CD1c-positive myeloid dendritic cell (primary cell): ENCODE measurements around the gene XYLB.
A peak's percentile ranks its signal among the peaks of the same experiment; 100 is the strongest.

Source experiments
- DNase-seq: peaks from one replicate; pipeline ENCODE4 v3.0.0-alpha.2; 2016; ENCODE audit errors: extremely low spot score

XYLB gene

DNA sequence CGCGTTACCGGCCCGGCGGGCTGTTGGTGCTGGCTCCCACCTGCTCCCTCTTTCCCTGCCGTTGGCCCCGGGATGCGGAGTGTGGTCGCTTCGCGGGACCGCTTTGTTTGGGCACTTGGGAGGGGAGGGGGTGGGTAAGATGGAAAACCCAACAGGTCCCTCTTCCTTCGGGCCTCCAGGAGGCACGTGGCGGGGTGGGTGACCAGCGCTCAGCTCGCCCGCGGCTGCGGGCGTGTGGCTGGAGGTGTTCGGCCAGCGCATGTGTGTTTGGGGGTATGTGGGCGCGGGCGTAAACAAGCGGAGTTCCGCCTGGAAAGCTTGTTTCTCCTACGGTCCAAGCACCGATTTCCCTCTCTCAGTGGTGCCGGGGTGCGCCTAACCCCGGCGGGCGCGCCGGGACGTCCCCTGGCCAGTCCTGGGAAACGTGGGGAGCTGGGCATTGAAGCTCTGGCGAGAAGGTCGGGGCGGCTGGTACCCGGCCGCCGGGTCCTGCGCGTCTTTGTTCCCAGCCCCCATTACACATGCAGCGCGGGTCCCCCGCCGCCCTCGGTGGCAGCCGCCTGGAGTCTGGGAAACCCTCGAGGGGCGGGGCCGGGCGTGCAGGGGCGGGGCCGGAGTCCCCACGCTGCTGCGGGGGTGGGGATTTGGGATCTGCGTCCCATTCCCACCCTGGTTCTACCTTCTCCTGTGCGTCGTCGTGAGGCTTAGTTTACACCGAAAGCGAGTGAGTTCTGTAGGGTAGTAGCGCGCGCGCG, 108.5 kb downstream of the XYLB start:
- peak; percentile 31 for DNase-seq

GRCh38 chr3:38455639-38456430, 109.2 kb downstream of the XYLB start:
- no peak for DNase-seq

GRCh38 chr3:38457111-38458003, 110.8 kb downstream of the XYLB start:
- no peak for DNase-seq

DNA sequence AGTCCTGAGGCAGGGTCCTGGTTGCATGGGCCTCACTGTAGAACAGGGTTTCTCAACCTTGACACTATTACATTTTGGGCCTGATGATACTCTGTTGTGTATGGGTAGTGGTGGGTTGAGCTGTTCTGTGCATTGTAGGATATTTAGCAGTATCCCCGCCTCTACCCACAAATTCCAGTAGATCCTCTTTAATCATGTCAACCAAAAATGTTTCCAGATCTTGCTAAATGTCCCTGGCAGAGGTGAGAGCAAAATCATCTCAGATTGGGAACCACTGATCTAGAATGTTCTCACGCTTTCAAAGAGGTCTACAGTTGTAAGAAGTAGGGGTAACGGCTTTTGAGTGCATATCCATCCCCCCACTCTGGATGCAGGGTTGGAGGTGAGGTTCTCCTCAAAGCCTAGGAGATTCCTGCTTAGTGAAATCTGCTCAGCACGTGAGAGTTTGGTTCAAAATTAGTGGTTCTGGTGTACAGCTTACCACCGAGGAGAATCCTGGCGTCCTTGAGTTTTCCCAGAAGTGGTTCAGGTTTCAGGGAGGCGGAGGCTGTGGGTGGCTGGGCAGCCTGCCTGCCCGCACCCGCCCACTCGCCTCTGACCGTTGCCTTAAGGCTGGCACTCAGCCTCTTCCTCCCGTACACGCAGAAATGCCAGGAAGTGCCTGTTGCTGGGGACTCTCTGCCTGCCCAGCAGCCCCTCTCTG, 112.4 kb downstream of the XYLB start:
- DNase-seq = no peak

- DNase-seq = no peak
These were observed 113.0 kb downstream of the XYLB start for GRCh38 chr3:38459499-38460048.

GRCh38 chr3:38460377-38461270, 114.0 kb downstream of the XYLB start:
- no peak for DNase-seq
